Measurements from ENCODE around the gene LMLN.

DNA sequence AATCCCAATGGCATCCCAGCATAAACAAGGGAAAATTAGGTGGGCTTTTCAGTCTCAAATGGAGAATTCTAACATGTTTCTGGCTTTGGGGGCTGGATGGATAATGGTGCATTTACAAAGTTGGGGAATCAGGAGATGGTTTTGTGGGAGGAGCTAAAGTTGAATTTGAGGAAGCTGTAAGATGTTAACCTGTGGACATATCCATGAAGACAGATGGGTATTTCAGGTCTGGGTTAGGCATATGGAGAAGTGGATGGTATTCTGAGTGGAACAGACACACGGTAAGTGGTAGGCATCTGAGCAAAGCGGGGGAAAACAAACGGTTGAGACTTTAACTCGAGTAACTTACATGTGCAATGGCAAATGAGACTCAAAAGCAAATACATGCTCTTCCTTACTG is 1.7 kb upstream of the LMLN start:
- no peak for TF ChIP-seq CTCF (IDR thresholded peaks at IDR 0.05)
- TF ChIP-seq POLR2A (IDR thresholded peaks at IDR 0.05): no peak
